M059J (cell line): ENCODE measurements around the gene CENPF. TPM values are rescaled to one million over a fixed set of nuclear protein-coding genes. Genes with fewer than 3 reads are reported as not detected.
"Not testable (repeated sequence)": the region's sequence is repeated elsewhere in the genome, so short reads cannot be mapped to it uniquely, and the experiment has no call there.

ENCODE experiments used
- DNase-seq: peaks from one replicate; pipeline ENCODE4 v3.0.0-alpha.2; 2012; ENCODE audit warnings: low read depth
- total RNA-seq: library from RNA; depleted of rRNA; stranded (reverse); fragments of >200 nt; shearing (Covaris generic); gene quantifications from 2 replicates; pipeline ENCODE4 v1.2.3, GENCODE V29; 2014

The CENPF gene
- total RNA-seq, 1 experiment from 2014 or later, result 83.9 TPM

DNA sequence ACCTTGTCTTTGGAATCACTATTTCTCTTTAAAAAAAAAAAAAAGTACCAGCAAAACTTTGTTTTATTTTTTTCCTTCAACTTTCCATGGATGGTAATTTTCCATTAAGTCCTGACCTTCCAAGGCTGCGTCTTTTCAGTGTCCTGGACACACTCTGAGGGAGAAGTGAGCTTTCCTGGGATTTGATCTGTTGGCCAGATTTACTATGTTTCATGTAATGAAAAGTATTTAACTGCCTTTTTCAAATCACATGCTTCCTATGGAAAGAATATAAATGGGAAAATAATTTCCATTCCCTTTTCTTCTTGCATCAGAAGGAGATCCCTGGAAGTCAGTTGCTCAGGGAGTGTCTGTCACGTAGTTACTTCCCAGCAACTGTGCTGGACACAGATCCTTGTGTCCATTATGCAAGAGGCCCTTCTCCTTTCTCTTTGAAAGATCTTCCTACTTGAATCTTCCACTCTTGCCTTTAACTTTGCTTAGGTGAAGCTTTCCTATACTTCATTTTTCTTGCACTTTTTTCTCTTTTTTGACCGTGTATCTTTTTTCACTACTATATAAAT is 59.3 kb downstream of the CENPF start:
- no peak for DNase-seq

DNA sequence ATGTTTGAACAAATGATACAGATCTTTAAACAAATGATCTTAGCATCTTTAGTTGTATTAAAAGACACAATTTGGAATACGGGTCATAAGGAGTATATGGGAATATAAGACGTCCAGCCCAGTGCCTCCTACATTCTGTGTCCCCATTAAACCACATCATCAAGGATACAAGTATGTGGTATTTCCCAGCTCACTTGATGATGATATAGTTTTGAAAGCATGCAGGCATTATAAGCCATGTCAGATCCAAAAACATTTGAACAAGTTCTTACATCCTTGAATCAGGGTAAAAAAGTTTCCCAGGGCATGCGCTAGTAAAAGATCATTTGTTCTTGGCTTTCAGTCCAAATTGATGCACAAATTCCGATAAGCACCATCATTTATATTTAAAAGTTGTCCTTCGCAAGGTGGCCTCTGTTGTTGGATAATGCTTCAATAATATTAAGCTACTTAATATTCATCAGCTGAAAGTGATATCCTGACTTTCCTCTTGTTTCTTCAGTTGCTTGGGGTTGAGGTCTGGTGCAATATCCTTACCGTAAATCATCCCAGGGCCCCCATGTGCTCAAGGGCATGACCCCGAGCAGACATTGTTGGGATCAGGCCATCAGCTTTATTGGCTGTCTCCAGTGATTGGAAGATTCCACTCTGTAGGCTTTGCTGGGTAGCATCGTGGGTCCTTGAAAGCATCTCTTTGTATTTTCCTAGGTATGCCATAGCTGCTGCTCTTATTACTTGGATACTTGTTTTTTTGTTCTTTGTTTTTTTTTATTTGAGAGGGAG is 61.8 kb downstream of the CENPF start:
- DNase-seq, result no peak

DNA sequence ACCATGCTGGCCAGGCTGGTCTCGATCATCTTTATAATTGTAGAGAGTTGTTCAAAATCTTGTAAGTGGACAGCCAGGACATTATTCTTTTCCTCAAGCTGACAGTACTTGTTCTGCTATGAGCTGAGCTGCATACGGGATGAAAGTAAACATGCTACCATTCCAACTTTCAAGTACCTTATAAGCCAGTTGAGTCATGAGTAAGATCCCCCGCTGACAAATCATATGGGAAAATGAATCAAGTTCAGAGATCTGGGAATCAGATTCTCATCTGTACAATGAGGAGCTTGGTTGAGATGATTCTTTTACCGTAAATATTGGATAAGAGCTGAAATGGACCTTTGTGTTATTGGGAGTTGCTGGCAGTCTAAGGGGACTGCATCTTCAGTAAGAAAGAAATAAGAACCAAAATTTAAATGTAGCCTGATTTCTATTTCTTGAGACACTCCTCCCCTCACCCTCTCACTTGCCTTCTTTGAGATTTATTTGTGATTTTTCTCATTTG is 62.7 kb downstream of the CENPF start:
- DNase-seq, result no peak

DNA sequence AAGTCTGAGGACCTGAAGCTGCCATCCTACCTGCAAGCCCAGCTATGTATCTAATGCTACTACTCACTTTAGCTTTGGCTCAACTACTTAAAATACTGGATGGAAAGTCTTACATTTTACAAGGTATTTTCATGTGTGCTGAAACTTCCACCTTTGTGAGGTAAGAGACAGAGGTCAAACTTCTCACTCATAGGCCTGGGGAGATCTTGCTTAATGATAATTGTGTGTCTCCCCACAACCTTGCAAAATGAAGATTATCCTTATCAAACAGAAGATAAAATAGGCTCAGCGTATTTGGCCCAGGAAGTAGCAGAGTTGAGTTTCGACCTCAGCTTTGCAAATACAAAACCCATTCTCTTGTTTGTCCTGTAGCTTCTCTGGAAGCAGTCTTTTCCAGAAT is 63.7 kb downstream of the CENPF start:
- no peak for DNase-seq

DNA sequence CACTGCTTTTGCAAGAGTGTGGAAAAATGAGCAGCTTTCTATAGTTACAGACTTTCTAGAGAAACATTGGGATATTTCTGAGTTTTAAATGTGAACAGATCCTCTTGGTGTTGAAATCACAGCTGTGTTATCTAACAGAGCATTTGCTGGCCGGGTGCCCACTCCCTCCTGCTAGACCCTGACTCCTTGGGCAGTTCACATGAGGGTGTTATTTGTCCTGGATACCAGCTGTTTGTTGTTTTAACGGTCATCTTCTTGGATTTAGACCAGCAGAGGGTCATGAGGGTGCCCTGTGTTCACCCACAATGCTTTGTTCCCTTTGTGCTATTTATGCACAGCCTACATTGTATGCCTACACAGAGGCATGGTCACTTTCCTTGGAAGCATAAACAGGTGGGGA is 67.1 kb downstream of the CENPF start:
- peak; percentile 29 for DNase-seq

DNA sequence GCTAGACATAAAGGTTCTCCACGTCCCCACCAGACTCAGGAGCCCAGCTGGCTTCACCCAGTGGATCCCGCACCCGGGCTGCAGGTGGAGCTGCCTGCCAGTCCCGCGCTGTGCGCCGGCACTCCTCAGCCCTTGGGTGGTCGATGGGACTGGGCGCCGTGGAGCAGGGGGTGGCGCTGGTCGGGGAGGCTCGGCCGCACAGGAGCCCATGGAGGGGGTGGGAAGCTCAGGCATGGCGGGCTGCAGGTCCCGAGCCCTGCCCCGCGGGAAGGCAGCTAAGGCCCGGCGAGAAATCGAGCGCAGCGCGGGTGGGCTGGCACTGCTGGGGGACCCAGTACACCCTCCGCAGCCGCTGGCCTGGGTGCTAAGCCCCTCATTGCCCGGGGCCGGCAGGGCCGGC is 70.0 kb downstream of the CENPF start:
- DNase-seq, result not testable (repeated sequence)

DNA sequence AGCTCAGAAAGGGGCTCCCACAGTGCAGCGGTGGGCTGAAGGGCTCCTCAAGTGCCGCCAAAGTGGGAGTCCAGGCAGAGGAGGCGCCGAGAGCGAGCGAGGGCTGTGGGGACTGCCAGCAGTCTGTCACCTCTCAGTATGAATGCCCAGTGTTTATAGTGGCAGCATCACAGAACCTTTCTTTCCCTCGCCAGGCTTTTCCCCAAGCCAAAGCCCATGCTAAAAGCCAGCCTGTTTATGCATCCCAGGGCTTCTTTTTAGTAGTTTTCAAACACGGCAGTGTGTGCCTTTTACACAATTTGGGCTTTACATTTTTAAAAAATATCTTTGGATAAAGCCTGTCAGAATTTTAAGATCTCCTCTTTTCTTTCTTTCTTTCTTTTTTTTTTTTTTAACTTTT is 70.6 kb downstream of the CENPF start:
- no peak for DNase-seq

DNA sequence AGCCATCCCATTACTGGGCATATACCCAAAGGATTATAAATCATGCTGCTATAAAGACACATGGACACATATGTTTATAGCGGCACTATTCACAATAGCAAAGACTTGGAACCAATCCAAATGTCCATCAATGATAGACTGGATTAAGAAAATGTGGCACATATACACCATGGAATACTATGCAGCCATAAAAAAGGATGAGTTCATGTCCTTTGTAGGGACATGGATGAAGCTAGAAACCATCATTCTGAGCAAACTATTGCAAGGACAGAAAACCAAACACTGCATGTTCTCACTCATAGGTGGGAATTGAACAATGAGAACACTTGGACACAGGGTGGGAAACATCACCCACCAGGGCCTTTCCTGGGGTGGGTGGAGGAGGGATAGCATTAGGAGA is 72.5 kb downstream of the CENPF start:
- DNase-seq, result not testable (repeated sequence)

DNA sequence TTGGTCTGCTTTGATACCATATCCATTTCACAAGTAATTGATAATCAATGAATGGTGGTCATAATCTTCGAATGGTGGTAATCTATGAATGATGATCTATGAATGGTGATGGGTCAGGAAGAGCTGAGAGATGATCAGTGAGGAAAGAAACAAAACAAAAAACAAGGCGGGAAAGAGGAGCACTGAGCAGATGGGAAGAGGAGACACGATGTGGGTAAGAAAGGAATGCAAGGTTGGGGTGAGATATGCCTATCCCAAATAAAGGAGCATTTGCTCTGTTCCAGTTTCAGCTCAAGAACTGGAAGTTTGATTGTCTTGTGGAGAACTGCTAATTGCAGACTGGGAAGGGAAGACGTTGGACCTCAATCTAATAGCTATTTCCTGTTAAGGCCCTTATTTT is 73.8 kb downstream of the CENPF start:
- no peak for DNase-seq

DNA sequence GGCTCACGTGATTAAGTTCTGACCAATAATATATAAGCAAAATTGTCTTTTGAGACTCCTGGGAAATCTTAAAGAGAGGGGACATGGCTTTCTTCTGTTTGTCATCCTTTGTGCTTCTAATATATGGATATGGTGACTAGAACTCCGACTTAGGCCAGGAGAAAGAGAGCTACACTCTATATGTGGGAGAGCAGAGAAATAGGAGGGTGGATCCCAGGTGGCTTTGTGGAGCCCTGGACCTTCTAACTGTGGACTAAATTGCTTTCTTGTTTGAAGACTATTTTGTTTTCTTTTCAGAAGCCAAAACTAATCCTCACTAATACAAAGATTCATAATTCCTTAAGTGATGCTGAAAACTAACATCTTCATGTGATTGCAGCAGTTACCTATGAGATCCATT is 75.0 kb downstream of the CENPF start:
- no peak for DNase-seq

DNA sequence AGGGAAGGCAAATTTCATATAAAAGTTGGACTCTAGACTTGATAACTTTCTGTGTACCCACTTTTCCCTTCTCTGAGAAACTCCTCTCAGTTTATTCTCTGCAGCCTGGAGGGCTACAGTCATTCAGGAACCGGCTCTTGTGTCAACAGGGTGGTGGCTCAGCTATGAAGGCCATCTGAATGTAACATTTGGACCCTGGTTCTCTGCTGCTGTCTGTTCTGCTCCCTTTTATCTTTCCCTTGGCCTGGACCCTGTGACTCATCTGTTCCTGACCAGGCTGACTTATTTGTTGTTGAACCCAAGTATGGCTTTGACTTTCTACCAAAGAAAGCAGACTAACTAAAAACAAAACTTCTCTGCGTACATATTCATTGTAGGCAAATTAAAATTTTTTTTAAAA is 75.4 kb downstream of the CENPF start:
- DNase-seq, result peak; percentile 25

DNA sequence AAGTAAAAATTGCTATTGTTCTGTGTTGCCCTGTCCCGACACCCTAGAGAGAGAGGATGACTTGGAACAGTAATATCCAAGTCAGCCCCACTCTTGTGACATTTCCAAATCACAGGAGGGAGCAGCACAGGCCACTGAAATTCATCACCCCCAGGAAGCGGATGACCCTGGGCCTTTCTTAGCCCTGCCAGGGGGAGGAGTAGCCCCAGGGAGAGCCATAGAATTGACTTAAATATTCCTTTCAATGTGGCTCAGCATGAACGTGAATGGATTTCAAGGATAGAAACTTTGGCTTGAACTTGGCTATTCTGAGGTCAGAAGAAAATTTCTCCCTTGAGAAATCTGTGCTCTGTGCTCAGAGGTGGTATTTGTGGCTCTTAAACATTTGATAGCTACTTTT is 80.6 kb downstream of the CENPF start:
- DNase-seq, result no peak

DNA sequence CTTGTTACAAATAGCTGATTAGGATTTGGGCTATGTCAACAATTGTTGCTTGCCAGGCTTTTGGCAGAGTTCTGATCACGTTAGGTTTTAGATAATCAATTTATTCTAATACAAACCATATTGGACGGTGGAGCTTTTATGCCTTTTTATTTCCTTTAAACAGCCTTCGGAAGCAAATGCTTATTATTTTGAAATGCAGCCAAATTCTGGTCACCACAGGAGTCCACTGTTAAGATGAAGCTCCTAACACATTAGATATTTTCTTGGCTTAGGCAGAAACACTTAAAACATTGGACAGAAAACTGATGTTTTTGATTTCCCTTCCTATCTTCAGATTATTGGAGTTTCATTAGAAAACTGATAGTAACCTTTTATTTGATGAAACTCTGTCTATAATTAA is 82.9 kb downstream of the CENPF start:
- no peak for DNase-seq

DNA sequence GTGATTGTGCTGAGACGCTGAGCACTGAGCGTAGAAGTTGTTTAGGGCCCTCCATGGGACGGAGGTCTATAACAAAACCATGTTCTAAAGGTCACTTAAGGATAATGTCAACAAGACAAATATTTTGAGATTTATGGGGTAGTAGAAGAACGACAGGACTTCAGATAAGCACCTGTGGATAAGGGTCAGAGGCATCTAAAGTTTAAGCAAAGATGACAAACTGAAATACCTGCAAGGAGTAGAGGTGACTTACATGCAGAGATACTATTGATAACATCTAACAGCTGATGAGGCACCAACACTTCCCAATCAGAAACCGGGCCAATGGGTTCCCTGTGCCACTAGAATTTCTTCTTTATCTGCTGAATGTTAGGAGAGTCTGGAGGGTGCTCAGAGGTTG is 83.5 kb downstream of the CENPF start:
- no peak for DNase-seq

DNA sequence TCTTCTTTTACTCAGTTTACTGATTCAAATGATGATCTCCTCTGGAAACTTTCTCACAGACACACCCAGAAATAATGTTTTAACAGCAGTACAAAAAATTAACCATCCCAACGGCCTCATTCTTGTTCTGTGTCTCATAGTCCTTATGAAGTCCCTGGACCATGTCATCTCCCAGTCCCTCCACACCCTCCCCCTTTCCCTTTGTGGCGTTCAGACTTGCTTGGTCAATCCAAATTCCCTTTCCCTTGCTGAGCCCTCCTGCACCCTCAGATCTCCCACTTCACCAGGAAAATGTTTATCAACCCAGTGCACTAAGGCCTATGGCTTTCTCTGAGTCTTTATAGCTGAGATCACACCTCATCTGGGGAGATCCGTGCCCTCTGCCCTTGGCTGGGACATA is 85.9 kb downstream of the CENPF start:
- no peak for DNase-seq

DNA sequence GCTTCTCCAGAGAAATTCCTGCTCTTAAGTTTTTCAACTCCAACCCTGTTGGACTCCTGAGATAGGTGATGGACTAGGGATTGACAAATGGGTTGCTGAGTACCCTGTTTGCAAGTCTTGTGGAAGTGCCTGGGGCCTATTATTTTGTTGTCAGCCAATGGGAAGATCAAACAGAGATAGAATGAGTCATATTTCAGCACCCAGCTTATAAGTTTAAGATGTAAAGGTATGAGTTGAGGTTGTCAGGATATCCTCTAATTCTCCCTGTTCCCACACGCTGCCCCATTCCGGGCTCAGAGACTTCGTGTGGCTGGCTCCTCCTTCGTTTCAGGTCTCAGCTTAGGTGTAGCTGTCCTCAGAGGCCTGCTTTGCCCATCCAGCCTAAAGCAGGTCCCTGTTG is 91.8 kb downstream of the CENPF start:
- DNase-seq, result no peak

DNA sequence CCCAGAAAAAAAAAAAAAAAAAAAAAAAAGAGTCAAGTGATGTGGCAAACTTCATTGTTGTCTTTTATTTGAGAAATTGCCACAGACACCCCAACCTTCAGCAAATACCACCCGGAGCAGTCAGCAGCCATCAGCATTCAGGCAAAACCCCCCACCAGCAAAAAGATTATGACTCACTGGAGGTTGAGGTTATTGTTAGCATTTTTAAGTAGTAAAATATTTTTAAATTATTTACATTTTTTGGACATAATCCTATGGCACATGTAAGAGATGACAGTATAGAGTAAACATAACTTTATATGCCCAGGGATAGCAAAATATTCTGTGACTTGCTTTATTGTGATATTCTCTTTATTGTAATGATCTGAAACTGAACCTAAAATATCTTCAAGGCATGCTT is 95.6 kb downstream of the CENPF start:
- DNase-seq, result no peak

DNA sequence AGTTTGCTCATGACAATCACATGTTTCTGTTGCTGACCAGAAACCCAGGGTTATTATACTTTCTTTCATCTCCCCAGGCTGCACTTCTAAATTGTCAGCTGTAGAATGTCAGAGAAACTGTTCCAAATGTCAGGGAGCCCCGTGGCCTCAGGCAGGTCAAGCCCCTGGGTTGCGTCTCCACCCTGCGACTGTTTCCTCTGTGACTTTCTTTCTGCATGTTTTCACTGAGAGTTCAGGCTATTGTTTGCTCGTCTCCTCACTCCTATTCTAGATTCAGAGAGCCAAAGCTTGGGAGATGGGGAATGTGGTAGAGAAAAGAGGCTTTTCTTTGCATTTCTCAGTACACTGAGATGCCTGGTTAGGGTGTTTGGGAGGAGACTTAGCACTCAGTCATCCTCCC is 97.4 kb downstream of the CENPF start:
- no peak for DNase-seq

DNA sequence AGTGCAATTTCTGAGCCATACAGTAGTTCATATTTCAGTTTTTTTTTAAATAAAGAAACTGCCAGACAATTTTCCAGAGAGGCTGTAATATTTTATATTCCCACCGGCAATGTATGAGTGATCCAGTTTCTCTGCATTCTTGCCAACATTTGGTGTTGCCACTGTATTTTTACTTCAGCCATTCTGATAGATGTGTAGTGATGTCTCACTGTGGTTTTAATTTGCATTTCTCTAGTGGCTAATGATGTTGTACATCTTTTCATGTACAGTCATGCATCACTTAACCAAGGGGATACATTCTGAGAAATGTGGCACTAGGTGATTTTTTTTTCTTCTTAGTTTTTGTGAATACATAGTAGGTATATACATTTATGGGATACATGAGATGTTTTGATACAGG is 99.6 kb downstream of the CENPF start:
- DNase-seq, result peak; percentile 46

DNA sequence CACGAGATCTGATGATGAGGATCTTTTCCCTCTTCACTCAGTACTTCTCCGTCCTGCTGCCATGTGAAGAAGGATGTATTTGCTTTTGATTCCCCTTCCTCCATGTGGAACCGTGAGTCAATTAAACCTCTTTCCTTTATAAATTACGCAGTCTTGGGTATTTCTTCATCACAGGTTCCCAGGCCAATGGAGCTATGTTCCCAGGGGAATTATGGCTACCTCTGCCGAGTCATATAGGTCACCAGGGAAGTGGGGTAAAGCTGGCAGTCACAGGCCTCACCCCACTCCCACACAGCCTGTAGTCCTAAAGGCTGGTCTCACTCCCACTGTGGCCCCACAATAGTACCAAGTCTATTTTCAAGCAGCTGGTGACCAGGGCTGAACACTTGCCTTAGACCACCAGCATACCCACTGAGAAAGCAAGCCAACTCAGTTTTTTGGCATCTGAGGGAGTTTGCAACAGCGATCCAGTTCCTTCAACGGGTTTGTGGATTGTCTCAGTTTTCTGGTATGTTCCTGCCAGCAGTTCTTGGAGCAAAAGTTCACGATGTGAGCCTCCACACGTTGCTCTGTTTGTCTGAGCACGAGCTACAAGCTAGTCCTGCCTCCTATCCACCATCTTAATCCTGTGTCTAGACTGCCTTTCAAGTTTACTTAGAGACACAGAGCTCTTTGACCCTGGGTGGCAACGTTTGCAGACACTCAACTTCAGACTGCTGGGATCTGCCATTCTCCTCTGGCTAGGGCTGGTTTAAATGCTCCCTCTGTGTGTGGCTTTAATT is 104.5 kb downstream of the CENPF start:
- peak; percentile 7 for DNase-seq

DNA sequence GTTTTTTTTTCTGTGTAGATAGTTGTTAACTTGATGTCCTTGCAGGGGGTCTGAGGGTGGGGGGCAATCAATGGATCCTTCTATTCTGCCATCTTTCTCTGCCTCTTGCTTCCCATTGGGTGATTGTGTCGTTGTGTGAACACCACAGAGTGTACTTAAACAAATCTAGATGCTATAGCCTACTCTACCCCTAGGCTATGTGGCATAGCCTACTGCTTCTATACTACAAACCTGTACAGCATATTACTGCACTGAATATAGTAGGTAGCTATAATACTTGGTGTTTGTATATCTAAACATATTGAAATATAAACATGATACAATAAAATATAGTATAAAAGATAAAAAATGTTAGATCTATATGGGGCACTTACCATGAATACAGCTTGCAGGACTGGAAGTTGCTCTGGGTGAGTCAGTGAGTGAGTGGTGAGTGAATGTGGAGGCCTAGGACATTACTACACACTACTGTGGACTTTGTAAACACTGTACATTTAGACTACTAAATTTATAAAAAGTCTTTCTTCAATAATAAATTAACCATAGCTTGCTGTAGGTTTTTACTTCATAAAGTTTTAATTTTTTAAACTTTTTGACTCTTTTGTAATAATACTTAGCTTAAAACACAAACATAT is 105.4 kb downstream of the CENPF start:
- DNase-seq, result no peak

DNA sequence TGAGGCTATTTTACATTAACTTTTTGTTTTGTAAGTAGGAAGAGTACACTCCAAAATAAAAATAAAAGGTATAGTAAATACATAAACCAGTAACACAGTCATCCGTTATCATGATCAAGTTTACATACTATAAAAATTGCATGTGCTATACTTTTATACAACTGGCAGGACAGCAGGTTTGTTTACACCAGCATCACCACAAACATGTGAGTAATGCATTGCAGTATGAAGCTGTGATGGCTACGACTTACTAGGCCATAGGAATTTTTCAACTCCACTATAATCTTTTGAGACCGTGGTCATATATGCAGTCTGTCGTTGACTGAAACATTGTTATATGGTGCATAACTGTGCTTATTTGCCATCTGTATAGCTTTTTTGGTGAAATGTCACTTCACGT is 106.2 kb downstream of the CENPF start:
- peak; percentile 18 for DNase-seq
